ENCODE results near the gene NTN1. TPM values are rescaled to one million over a fixed set of nuclear protein-coding genes. Genes with fewer than 3 reads are reported as not detected.
A peak's percentile ranks its signal among the peaks of the same experiment; 100 is the strongest.

Gene NTN1
- total RNA-seq, 2 experiments from 2014 or later = 0.31 to 0.47 TPM

DNA sequence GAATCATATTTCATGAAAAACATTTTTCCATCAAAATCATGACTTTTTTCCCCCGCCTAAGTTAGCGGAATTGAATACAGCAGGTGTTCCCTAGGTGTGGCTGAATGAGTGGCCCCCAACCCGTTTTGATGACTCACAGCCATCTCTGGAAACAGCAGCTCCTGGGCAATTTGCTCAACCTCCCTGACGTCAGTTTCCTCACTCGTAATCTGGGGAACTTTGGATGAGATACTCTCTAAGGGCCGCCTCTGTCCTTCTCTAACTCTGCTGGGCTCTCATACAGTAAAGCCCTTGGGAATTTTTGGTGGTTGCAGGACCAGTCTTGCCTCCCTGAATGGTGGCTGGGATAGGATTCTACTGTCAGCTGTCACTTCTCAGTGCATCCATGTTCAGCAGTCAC is 11.6 kb upstream of the NTN1 start:
- H3K4me3 Mint-ChIP-seq = no peak overlapping the region

DNA sequence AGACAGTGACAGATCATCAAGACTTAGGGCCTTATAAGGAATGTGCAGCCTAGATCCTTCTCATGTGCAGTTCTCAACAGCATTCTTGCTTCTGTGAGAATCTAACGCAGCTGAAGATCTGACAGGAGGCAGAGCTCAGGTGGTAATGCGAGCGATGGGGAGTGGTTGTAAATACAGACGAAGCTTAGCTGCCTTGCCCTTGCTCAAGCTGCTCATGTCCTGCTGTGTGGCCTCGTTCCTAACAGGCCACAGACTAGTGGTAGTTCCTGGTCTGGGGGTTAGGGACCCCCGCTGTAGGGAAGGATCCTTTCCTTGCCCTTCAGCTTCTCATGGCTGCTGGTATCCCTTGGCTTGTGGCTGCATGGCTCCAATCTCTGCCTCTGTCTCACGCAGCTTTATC is 10.3 kb upstream of the NTN1 start:
- CTCF ChIA-PET = no interaction called here
- H3K27me3 Mint-ChIP-seq (ENCODE audit: low read depth) = peaks cover 38% of the 10 kb centered on the region

More for the DNA sequence above, 11.6 kb upstream of the NTN1 start:
- Mint-ChIP-seq H3K4me1 (ENCODE audit: low read depth) (peaks cover 2% of the 10 kb centered on the region), H3K27ac (no peak overlapping the region), H3K36me3 (ENCODE audit: low read depth) (no peaks in the 10 kb centered on the region), H3K9me3 (no peaks in the 10 kb centered on the region), H3K27me3 (ENCODE audit: low read depth) (peaks cover 47% of the 10 kb centered on the region)
- intact Hi-C loops (cut with micrococcal nuclease) = no loop called here
- CTCF ChIA-PET = no interaction called here
- DNase-seq = no peak

DNA sequence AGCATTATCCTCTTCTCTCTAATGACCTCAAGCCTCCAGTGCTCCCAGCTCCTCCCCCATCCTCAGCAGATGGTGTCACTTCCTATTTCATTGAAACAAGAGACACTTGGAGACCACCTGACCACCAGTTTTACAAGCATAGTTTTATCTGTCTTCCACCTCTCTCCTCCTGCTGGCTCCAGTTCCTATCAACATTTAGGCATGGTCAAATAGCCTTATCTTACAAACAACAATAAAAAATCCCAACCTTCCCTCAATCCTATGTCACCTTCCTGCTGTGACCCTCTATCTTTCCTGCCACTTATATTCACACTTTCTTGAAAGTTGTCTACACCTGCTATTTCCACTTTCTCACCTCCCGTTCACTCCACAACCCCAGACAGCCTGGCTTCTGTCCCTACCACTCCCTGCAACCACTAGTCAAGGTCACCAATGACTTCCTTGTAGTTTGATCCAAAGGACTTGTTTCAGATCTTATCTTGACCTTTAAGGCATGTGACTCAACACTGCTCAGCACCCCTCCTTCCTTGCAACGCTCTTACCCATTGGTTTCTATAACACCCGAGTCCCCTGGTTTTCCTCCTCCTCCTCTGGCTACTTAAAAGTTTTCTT is 4.3 kb upstream of the NTN1 start:
- CTCF ChIA-PET = no interaction called here
- no peak for DNase-seq
- intact Hi-C loops (cut with micrococcal nuclease) = no loop called here
- Mint-ChIP-seq H3K9me3 (no peaks in the 10 kb centered on the region), H3K4me3 (no peak overlapping the region), H3K4me1 (ENCODE audit: low read depth) (no peaks in the 10 kb centered on the region), H3K27me3 (ENCODE audit: low read depth) (peaks cover 32% of the 10 kb centered on the region), H3K36me3 (ENCODE audit: low read depth) (no peaks in the 10 kb centered on the region), H3K27ac (no peak overlapping the region)

More for the DNA sequence above, 10.3 kb upstream of the NTN1 start:
- DNase-seq = no peak
- Mint-ChIP-seq H3K27ac (no peak overlapping the region), H3K4me3 (no peak overlapping the region), H3K4me1 (ENCODE audit: low read depth) (no peaks in the 10 kb centered on the region), H3K9me3 (no peaks in the 10 kb centered on the region), H3K36me3 (ENCODE audit: low read depth) (no peaks in the 10 kb centered on the region)
- intact Hi-C loops (cut with micrococcal nuclease) = no loop called here

DNA sequence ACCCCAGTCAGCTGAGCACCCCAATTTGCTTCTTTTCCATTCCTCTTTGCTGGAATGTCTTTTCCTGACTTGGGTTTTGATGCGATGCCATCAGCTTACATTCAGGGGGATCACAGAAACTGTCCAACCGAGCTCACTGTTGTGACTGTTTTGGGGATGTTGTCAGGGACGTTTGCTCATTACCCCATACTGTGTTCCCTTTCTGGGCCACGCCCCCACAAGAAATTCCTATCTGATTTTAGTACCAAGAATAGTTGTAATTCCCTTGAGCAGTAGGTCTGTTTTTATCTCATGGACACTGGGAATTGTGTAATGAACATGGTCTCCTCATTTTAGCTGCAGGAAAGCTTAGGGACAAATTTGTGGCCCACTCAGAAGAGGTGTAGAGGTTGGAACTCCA is 2.6 kb upstream of the NTN1 start:
- intact Hi-C loops (cut with micrococcal nuclease) = no loop called here
- Mint-ChIP-seq H3K27me3 (ENCODE audit: low read depth) (peaks cover 30% of the 10 kb centered on the region), H3K4me3 (no peak overlapping the region), H3K36me3 (ENCODE audit: low read depth) (no peaks in the 10 kb centered on the region), H3K9me3 (no peaks in the 10 kb centered on the region), H3K4me1 (ENCODE audit: low read depth) (peaks cover 4% of the 10 kb centered on the region), H3K27ac (no peak overlapping the region)
- no peak for DNase-seq
- CTCF ChIA-PET = no interaction called here

DNA sequence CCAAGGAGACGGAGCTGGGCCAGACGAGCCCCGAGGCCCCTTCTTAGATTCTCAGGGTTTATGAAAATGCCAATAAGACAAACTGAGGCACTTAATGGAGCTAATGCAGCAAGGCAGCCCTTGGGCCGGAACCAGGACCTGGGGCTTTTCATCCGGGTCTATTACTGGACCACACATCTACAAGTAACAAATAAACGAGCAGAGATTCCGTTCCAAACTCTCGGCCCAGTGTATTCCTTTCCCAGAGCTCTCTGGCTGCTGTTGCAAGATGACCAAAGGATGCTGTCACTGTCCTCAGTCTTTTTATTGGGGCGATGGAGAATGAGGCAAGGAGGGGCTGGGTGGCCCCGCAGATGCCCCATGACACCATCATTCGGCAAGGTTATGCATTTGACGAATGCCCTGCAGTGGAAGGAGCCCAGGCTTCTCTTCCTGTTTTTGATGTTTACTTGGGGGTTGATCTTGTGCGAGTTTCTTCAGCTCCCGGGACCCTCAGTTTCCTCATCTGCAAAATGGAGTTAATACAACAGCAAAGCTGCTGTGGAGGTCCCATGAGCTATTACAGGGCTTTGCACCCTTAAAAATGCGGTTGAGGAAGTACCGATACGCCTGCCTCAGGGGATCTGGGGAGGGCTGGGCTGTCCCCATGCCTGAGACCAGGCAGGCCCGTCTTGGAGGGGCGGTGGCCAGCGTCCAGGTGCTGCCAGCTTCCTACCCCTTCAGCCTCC is 1.1 kb upstream of the NTN1 start:
- H3K27ac Mint-ChIP-seq = no peak overlapping the region
- H3K9me3 Mint-ChIP-seq = no peaks in the 10 kb centered on the region
- CTCF ChIA-PET = interaction anchor here (0.7 to 1.0 kb wide), 2 partner anchors 22 to 503 kb away, joined by 3 to 4 read pairs; no protein-coding TSS in a partner anchor
- no peak for DNase-seq
- intact Hi-C loops (cut with micrococcal nuclease) = no loop called here
- peak overlapping the region; percentile 33 for H3K4me3 Mint-ChIP-seq
- H3K36me3 Mint-ChIP-seq (ENCODE audit: low read depth) = no peaks in the 10 kb centered on the region
- H3K4me1 Mint-ChIP-seq (ENCODE audit: low read depth) = peaks cover 6% of the 10 kb centered on the region
- peaks cover 44% of the 10 kb centered on the region for H3K27me3 Mint-ChIP-seq (ENCODE audit: low read depth)

DNA sequence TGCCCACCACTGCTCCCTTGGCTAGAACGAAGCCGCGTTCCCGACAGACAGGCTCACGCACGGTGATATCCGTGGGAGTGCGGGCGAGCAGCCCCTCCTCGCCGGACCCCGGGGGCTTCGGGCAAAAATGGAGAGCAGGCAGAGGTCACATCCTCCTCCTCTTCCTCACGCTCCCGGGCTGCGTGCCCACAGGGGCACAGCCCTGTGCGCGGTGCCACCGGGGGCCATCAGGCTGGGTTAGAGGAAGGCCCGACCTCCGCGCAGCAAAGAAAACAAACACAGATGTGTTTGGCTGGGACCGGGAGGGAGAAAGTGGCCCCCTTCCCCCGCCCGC is 519 bp upstream of the NTN1 start:
- Mint-ChIP-seq H3K4me3 (peak overlapping the region; percentile 33), H3K4me1 (ENCODE audit: low read depth) (peaks cover 6% of the 10 kb centered on the region), H3K27me3 (ENCODE audit: low read depth) (peaks cover 44% of the 10 kb centered on the region), H3K27ac (no peak overlapping the region), H3K9me3 (no peaks in the 10 kb centered on the region), H3K36me3 (ENCODE audit: low read depth) (no peaks in the 10 kb centered on the region)
- intact Hi-C loops (cut with micrococcal nuclease) = no loop called here
- CTCF ChIA-PET = interaction anchor here (1.0 kb wide), 1 partner anchor 23 kb away, joined by 4 read pairs; no protein-coding TSS in a partner anchor
- no peak for DNase-seq

DNA sequence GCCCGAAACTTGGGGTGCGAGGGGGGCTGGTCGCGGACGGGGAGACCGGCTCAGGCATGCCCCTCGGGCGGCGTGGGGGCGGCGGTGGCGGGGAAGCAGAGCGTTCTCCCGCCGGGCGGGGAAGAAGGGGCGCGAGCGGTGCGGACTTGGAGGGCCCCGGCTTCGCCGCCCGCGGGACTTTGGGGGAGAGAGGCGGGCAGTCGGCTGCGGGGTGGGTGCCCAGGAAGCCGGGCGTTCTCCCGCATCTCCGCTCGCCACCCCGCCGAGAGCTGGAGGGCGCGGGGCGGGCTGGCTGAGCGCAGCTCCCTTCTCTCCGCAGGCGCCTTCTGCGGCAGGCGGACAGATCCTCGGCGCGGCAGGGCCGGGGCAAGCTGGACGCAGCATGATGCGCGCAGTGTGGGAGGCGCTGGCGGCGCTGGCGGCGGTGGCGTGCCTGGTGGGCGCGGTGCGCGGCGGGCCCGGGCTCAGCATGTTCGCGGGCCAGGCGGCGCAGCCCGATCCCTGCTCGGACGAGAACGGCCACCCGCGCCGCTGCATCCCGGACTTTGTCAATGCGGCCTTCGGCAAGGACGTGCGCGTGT is 772 bp downstream of the NTN1 start:
- intact Hi-C loops (cut with micrococcal nuclease) = loop anchor here (1.0 kb wide), 1 partner anchor 268 kb away; no protein-coding TSS in a partner anchor
- H3K27me3 Mint-ChIP-seq (ENCODE audit: low read depth) = peaks cover 54% of the 10 kb centered on the region
- H3K9me3 Mint-ChIP-seq = no peaks in the 10 kb centered on the region
- peaks cover 6% of the 10 kb centered on the region for H3K4me1 Mint-ChIP-seq (ENCODE audit: low read depth)
- CTCF ChIA-PET = interaction anchor here (1.4 kb wide), 1 partner anchor 24 kb away, joined by 6 read pairs; no protein-coding TSS in a partner anchor
- peak overlapping the region; percentile 81 for H3K4me3 Mint-ChIP-seq
- H3K27ac Mint-ChIP-seq = no peak overlapping the region
- H3K36me3 Mint-ChIP-seq (ENCODE audit: low read depth) = no peaks in the 10 kb centered on the region
- no peak for DNase-seq

DNA sequence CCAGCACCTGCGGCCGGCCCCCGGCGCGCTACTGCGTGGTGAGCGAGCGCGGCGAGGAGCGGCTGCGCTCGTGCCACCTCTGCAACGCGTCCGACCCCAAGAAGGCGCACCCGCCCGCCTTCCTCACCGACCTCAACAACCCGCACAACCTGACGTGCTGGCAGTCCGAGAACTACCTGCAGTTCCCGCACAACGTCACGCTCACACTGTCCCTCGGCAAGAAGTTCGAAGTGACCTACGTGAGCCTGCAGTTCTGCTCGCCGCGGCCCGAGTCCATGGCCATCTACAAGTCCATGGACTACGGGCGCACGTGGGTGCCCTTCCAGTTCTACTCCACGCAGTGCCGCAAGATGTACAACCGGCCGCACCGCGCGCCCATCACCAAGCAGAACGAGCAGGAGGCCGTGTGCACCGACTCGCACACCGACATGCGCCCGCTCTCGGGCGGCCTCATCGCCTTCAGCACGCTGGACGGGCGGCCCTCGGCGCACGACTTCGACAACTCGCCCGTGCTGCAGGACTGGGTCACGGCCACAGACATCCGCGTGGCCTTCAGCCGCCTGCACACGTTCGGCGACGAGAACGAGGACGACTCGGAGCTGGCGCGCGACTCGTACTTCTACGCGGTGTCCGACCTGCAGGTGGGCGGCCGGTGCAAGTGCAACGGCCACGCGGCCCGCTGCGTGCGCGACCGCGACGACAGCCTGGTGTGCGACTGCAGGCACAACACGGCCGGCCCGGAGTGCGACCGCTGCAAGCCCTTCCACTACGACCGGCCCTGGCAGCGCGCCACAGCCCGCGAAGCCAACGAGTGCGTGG is 1.5 kb downstream of the NTN1 start:
- CTCF ChIA-PET = interaction anchor here (1.1 to 1.4 kb wide), 2 partner anchors 20 to 25 kb away, joined by 3 to 6 read pairs; no protein-coding TSS in a partner anchor
- H3K36me3 Mint-ChIP-seq (ENCODE audit: low read depth) = no peaks in the 10 kb centered on the region
- intact Hi-C loops (cut with micrococcal nuclease) = loop anchor here (1.0 kb wide), 1 partner anchor 268 kb away; no protein-coding TSS in a partner anchor
- H3K27me3 Mint-ChIP-seq (ENCODE audit: low read depth) = peaks cover 57% of the 10 kb centered on the region
- DNase-seq = peak; percentile 39
- H3K4me3 Mint-ChIP-seq = peak overlapping the region; percentile 81
- H3K27ac Mint-ChIP-seq = no peak overlapping the region
- peaks cover 6% of the 10 kb centered on the region for H3K4me1 Mint-ChIP-seq (ENCODE audit: low read depth)
- H3K9me3 Mint-ChIP-seq = no peaks in the 10 kb centered on the region

DNA sequence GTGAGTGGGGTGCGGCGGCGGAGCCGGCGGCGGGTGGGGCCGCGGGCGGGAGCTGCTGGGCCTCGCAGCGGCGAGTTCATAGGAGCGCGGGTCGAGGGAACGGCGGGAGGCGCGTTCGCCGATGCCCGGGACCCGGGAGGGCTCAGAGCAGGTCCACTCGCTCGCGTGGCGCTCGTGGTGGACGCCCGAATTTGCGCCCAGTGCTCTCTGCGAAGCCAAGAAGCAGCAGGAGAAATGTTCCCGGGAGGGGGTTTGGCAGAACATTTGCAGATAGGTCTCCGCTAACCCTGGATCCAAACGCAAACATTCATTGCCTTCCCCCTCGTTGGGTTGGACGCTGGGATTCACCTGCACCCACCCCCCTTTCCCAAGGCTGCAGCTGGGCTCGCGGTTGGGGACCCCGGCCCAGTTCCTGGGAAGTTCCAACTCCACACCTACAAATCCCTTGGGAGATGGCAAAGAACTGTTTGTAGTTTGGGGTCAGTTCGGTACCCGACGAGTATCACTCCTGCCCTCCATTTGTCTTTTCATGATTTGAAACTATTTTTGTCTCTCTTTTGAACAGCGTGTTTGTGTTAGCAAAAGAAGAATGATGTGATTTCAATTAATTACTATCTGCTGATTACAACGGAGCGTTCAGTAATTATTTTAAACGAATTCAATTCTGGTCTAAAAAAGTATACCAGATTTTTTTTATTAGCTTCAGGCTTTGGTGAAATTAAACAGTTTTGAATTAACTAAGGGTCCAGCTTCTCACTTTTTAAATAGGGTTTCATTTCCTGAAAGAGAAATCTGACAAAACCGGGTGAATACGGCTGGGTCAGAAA is 2.3 kb downstream of the NTN1 start:
- intact Hi-C loops (cut with micrococcal nuclease) = no loop called here
- H3K4me1 Mint-ChIP-seq (ENCODE audit: low read depth) = peaks cover 6% of the 10 kb centered on the region
- H3K36me3 Mint-ChIP-seq (ENCODE audit: low read depth) = no peaks in the 10 kb centered on the region
- H3K27me3 Mint-ChIP-seq (ENCODE audit: low read depth) = peaks cover 61% of the 10 kb centered on the region
- DNase-seq = no peak
- no peaks in the 10 kb centered on the region for H3K9me3 Mint-ChIP-seq
- H3K4me3 Mint-ChIP-seq = peak overlapping the region; percentile 27
- CTCF ChIA-PET = interaction anchor here (0.8 to 1.1 kb wide), 2 partner anchors 21 to 499 kb away, joined by 3 read pairs; no protein-coding TSS in a partner anchor
- no peak overlapping the region for H3K27ac Mint-ChIP-seq

DNA sequence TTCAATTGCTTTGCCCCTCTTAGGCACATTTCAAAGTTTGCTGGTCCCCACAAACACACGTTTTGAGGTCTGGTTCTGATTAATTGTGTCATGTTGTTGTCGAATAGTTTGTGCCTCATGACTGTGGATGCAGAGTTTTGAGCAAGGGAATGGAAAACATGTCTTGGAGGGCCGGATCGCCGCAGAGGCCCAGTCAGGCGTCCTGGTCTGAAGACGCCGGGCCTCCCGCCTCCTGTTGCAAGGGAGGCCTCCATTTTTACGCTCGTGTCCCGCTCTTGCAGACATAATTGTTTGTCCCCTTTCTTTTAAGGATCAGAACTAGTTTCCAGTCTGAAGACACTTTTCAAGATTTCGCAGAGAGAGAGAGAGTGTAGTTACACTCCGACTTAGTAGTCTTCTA is 3.2 kb downstream of the NTN1 start:
- DNase-seq = no peak
- H3K36me3 Mint-ChIP-seq (ENCODE audit: low read depth) = no peaks in the 10 kb centered on the region
- CTCF ChIA-PET = interaction anchor here (0.8 kb wide), 1 partner anchor 498 kb away, joined by 3 read pairs; no protein-coding TSS in a partner anchor
- intact Hi-C loops (cut with micrococcal nuclease) = no loop called here
- no peaks in the 10 kb centered on the region for H3K9me3 Mint-ChIP-seq
- H3K27me3 Mint-ChIP-seq (ENCODE audit: low read depth) = peaks cover 61% of the 10 kb centered on the region
- H3K4me1 Mint-ChIP-seq (ENCODE audit: low read depth) = peaks cover 6% of the 10 kb centered on the region
- no peak overlapping the region for H3K27ac Mint-ChIP-seq
- H3K4me3 Mint-ChIP-seq = no peak overlapping the region

DNA sequence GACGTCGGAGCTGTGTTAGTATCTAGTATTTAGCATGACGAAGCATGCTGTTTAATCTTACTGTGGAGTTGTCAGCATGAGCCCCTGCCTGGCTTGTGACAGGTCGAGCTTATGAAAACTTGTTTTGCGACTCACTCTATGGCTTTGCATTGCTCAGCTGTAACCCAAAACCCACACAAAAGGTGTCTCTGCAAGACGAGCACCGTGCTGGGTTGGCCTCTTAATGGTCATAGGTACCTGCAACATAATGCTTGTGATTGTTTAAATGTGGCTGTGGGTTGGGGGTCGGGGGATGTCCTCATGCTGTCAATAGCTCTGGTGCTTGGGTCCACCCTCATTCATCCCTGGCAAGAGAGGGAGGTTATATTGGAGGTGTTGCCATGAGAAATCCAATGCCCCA is 5.4 kb downstream of the NTN1 start:
- Mint-ChIP-seq H3K9me3 (no peaks in the 10 kb centered on the region), H3K4me1 (ENCODE audit: low read depth) (peaks cover 6% of the 10 kb centered on the region), H3K27me3 (ENCODE audit: low read depth) (peaks cover 51% of the 10 kb centered on the region), H3K27ac (no peak overlapping the region), H3K4me3 (no peak overlapping the region), H3K36me3 (ENCODE audit: low read depth) (no peaks in the 10 kb centered on the region)
- intact Hi-C loops (cut with micrococcal nuclease) = no loop called here
- CTCF ChIA-PET = interaction anchor here (2.2 kb wide), 1 partner anchor 29 kb away, joined by 10 read pairs; no protein-coding TSS in a partner anchor
- DNase-seq = no peak

Data from activated naive CD4-positive, alpha-beta T cell treated with anti-CD3 and anti-CD28 coated beads for 36 hours (primary cell).